Caco-2 (cell line): ENCODE measurements around the gene C11orf54. TPM values are rescaled to one million over a fixed set of nuclear protein-coding genes. Genes with fewer than 3 reads are reported as not detected.

Experiments used
- BruUV-seq: library from RNA; stranded (reverse); fragments of 400-500 nt; replicated peaks from 2 replicates; lab custom pipeline; 2021; lab: Mats Ljungman, UMichigan
- CTCF ChIA-PET: fragments of 300-600 bp; sonication (Branson Sonifier 250); formaldehyde crosslinking; loops from one replicate; lab custom pipeline; 2022; ENCODE audit warnings: antibody characterized with exemption; lab: Charles Lee
- POLR2A ChIA-PET: fragments of 300-600 bp; sonication (Branson Sonifier 250); formaldehyde crosslinking; loops from one replicate; lab custom pipeline; 2022; ENCODE audit warnings: antibody characterized with exemption; lab: Charles Lee
- DNase-seq, 2 experiments: peaks; one replicate each; pipeline versions ENCODE4 v3.0.0 to v3.0.0-alpha.2; 2020 to 2022
- H3K27me3 ChIP-seq: replicated peaks from 2 replicates; pipeline ENCODE4 v1.6.0; 2011; ENCODE audit warnings: low read length; ENCODE audit not compliant: control insufficient read depth, insufficient read depth
- H3K36me3 ChIP-seq: 2 replicates; pipeline ENCODE4 v1.5.1; 2011; ENCODE audit warnings: low read length; ENCODE audit not compliant: control insufficient read depth, insufficient read depth
- H3K4me1 ChIP-seq: fragments of 250-450 bp; sonication (Bioruptor Pico); 2 replicates; pipeline ENCODE4 v1.5.1; 2020; ENCODE audit warnings: mild to moderate bottlenecking
- H3K4me3 ChIP-seq: 2 replicates; pipeline ENCODE4 v1.5.1; 2011; ENCODE audit warnings: low read depth, mild to moderate bottlenecking, control low read depth, low read length
- H3K9me3 ChIP-seq: fragments of 250-450 bp; sonication (Bioruptor Pico); 2 replicates; pipeline ENCODE4 v1.5.1; 2020; ENCODE audit warnings: mild to moderate bottlenecking, moderate library complexity
- H3K27ac Mint-ChIP-seq: one replicate; pipeline ENCODE4 v1.8.0; 2022; ENCODE audit warnings: mixed read lengths; ENCODE audit not compliant: unreplicated experiment
- H3K27me3 Mint-ChIP-seq: one replicate; pipeline ENCODE4 v1.8.0; 2022; ENCODE audit warnings: mixed read lengths; ENCODE audit not compliant: insufficient read depth, unreplicated experiment
- H3K36me3 Mint-ChIP-seq: one replicate; pipeline ENCODE4 v1.8.0; 2022; ENCODE audit warnings: mild to moderate bottlenecking, mixed read lengths; ENCODE audit not compliant: insufficient read depth, unreplicated experiment
- H3K4me1 Mint-ChIP-seq: one replicate; pipeline ENCODE4 v1.8.0; 2022; ENCODE audit warnings: low read depth, mixed read lengths; ENCODE audit not compliant: unreplicated experiment
- H3K4me3 Mint-ChIP-seq: one replicate; pipeline ENCODE4 v1.8.0; 2022; ENCODE audit warnings: mild to moderate bottlenecking, moderate library complexity, mixed read lengths; ENCODE audit not compliant: unreplicated experiment
- H3K9me3 Mint-ChIP-seq: one replicate; pipeline ENCODE4 v1.8.0; 2022; ENCODE audit warnings: mixed read lengths; ENCODE audit not compliant: unreplicated experiment
- intact Hi-C: fragments of 100-400 bp; cut with micrococcal nuclease; formaldehyde crosslinking; loops from one replicate; pipeline ENCODE4 v1.10.0; 2022; ENCODE audit not compliant: unreplicated experiment
- total RNA-seq: library from RNA; stranded (reverse); gene quantifications from 2 replicates; pipeline ENCODE4 v1.2.3, GENCODE V29; 2022
- TF ChIP-seq, protein P1 (sequence below), 2 experiments: fragments of 200-600 bp in 1 of 2; IDR thresholded peaks; 1 replicate in 1 of 2; 2 replicates in 1 of 2; pipeline versions ENCODE4 v1.5.1 to v1.8.0; 2011 to 2022; ENCODE audit warnings: antibody characterized with exemption in 1 of 2, control low read depth in 1 of 2, inconsistent platforms in 1 of 2, low read depth in 1 of 2, low read length in 1 of 2, mild to moderate bottlenecking in 1 of 2, moderate library complexity in 1 of 2; ENCODE audit not compliant: insufficient read depth in 1 of 2, severe bottlenecking in 1 of 2, unreplicated experiment in 1 of 2

Gene C11orf54
- total RNA-seq, 1 experiment from 2014 or later: 20.7 TPM

DNA sequence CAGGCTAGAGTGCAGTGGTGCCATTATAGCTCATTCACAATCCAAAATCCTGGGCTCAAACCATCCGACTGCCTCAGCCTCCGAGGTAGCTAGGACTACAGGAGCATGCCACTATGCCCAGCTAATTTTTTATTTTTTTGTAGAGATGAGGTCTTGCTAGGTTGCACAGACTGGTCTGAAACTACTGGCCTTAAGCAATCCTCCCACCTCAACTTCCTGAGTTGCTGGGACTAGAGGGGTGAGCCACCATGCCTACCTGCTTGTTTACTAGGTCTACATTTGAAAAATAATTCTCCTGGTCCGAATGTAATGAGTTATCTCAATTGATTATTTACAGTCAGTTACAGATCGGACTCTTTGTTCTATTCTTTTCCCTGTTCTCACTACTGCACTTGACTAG is 22.2 kb upstream of the C11orf54 start:
- peak overlapping the region; percentile 25 for H3K27ac Mint-ChIP-seq
- Histone ChIP-seq H3K4me3 (no peak overlapping the region), H3K4me1 (no peaks in the 10 kb centered on the region), H3K36me3 (peaks cover 9% of the 10 kb centered on the region), H3K9me3 (no peaks in the 10 kb centered on the region), H3K27me3 (no peaks in the 10 kb centered on the region)
- peaks cover 99% of the 10 kb centered on the region for H3K36me3 Mint-ChIP-seq
- H3K27me3 Mint-ChIP-seq: no peaks in the 10 kb centered on the region
- H3K9me3 Mint-ChIP-seq: no peaks in the 10 kb centered on the region
- ChIA-PET POLR2A (no interaction called here), CTCF (no interaction called here)
- no TSS peak for BruUV-seq
- H3K4me3 Mint-ChIP-seq: no peak overlapping the region
- no peaks in the 10 kb centered on the region for H3K4me1 Mint-ChIP-seq
- intact Hi-C loops: no loop called here
- no peak for DNase-seq
- TF ChIP-seq, protein P1, sequence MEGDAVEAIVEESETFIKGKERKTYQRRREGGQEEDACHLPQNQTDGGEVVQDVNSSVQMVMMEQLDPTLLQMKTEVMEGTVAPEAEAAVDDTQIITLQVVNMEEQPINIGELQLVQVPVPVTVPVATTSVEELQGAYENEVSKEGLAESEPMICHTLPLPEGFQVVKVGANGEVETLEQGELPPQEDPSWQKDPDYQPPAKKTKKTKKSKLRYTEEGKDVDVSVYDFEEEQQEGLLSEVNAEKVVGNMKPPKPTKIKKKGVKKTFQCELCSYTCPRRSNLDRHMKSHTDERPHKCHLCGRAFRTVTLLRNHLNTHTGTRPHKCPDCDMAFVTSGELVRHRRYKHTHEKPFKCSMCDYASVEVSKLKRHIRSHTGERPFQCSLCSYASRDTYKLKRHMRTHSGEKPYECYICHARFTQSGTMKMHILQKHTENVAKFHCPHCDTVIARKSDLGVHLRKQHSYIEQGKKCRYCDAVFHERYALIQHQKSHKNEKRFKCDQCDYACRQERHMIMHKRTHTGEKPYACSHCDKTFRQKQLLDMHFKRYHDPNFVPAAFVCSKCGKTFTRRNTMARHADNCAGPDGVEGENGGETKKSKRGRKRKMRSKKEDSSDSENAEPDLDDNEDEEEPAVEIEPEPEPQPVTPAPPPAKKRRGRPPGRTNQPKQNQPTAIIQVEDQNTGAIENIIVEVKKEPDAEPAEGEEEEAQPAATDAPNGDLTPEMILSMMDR (IDR thresholded peaks at IDR 0.05; ENCODE audit: insufficient read depth in 1 of 2, low read depth in 1 of 2, low read length in 1 of 2, severe bottlenecking in 1 of 2, unreplicated experiment in 1 of 2): no peak

- Mint-ChIP-seq H3K27me3 (no peaks in the 10 kb centered on the region), H3K4me3 (no peak overlapping the region), H3K9me3 (no peaks in the 10 kb centered on the region), H3K27ac (no peak overlapping the region), H3K4me1 (no peaks in the 10 kb centered on the region), H3K36me3 (peaks cover 99% of the 10 kb centered on the region)
- ChIA-PET CTCF (no interaction called here), POLR2A (no interaction called here)
- Histone ChIP-seq H3K4me1 (no peaks in the 10 kb centered on the region), H3K27me3 (no peaks in the 10 kb centered on the region), H3K4me3 (no peak overlapping the region), H3K9me3 (no peaks in the 10 kb centered on the region), H3K36me3 (peaks cover 6% of the 10 kb centered on the region)
- BruUV-seq: no TSS peak
- intact Hi-C loops: no loop called here
- TF ChIP-seq, protein P1 (IDR thresholded peaks at IDR 0.05; ENCODE audit: insufficient read depth in 1 of 2, low read depth in 1 of 2, low read length in 1 of 2, severe bottlenecking in 1 of 2, unreplicated experiment in 1 of 2): no peak
- DNase-seq: no peak
Measured at GRCh38 chr11:93720522-93720921, 20.9 kb upstream of the C11orf54 start.

DNA sequence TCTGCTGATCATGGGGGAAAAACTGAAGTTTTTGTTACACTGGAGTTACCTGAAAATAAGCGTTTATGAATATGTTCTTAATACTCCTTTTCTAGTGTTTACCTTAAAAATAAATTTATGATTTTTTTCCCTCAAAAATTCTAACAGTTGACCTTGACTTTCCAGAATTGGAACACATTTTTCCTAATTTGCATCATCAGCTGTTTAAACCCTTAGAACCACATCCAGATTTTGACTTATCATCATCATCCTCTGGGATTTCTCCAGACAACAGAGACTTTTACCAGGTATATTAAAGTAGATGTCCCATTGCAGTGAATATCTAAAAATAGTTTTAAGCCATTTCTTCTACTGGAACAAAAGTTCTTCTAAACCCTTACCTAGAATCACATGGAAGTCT is 17.4 kb upstream of the C11orf54 start:
- TF ChIP-seq, protein P1 (IDR thresholded peaks at IDR 0.05; ENCODE audit: insufficient read depth in 1 of 2, low read depth in 1 of 2, low read length in 1 of 2, severe bottlenecking in 1 of 2, unreplicated experiment in 1 of 2): no peak
- ChIA-PET CTCF (no interaction called here), POLR2A (no interaction called here)
- H3K36me3 Mint-ChIP-seq: peaks cover 98% of the 10 kb centered on the region
- intact Hi-C loops: no loop called here
- no peaks in the 10 kb centered on the region for H3K9me3 Mint-ChIP-seq
- no peak overlapping the region for H3K4me3 ChIP-seq
- H3K36me3 ChIP-seq: peaks cover 4% of the 10 kb centered on the region
- no peaks in the 10 kb centered on the region for H3K9me3 ChIP-seq
- no peak overlapping the region for H3K27ac Mint-ChIP-seq
- H3K4me3 Mint-ChIP-seq: no peak overlapping the region
- H3K4me1 ChIP-seq: no peaks in the 10 kb centered on the region
- BruUV-seq: no TSS peak
- no peaks in the 10 kb centered on the region for H3K4me1 Mint-ChIP-seq
- H3K27me3 Mint-ChIP-seq: no peaks in the 10 kb centered on the region
- no peaks in the 10 kb centered on the region for H3K27me3 ChIP-seq
- no peak for DNase-seq
